ENCODE data around the gene TMEM184B. TPM values are rescaled to one million over a fixed set of nuclear protein-coding genes. Genes with fewer than 3 reads are reported as not detected.

The TMEM184B gene
- total and polyA plus RNA-seq, 10 of the 15 experiments (the other 5 are each of a cell fraction or from before 2014, with no cell fraction given): 0.56 to 22.4 (median 7.9) TPM

DNA sequence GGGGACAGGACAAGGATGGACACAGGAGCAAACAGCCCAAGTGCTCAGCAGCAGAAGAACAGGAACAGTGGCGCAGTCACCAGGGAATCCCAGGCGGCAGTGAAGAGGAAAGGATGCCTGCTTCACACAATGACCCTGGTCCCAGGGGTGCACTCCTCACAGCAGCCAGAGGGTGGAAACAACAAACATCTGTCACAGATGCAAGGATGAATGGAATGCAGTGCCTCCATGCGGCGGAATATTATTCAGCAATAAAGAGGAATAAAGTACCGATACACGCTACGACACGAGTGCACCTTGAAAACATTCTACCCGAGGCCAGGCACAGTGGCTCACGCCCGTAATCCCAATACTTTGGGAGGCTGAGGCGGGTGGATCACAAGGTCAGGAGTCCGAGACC, 31.7 kb upstream of the TMEM184B start:
- no peak overlapping the region for H3K9ac ChIP-seq (ENCODE audit: control insufficient read depth, insufficient read depth, low read length)
- intact Hi-C loops (cut with micrococcal nuclease; ENCODE audit: unreplicated experiment): no loop called here
- H3K4me2 ChIP-seq (ENCODE audit: control insufficient read depth, insufficient read depth): peak overlapping the region; percentile 68

More for the DNA sequence above, 31.7 kb upstream of the TMEM184B start:
- Histone ChIP-seq H3K27ac (ENCODE audit: control insufficient read depth, insufficient read depth) (peak overlapping the region; percentile 54), H4K20me1 (ENCODE audit: control insufficient read depth, insufficient read depth) (no peaks in the 10 kb centered on the region), H3K9me3 (replicated peaks; ENCODE audit: control insufficient read depth, insufficient read depth, low read length) (no peaks in the 10 kb centered on the region), H2AFZ (ENCODE audit: control insufficient read depth, low read depth, low read length) (no peak overlapping the region), H3K4me3 (no peak overlapping the region), H3K4me1 (ENCODE audit: control insufficient read depth, insufficient read depth, low read length) (peaks cover 44% of the 10 kb centered on the region), H3K27me3 (replicated peaks in 1 of 2; ENCODE audit: control insufficient read depth in 2 of 2, insufficient read depth in 2 of 2, low read length in 1 of 2) (no peaks in the 10 kb centered on the region), H3K36me3 (ENCODE audit: control insufficient read depth in 2 of 2, insufficient read depth in 2 of 2, low read length in 1 of 2) (peaks cover 27 to 32% of the 10 kb centered on the region in 2 experiments; a peak in 3 of 4 replicates), H3K79me2 (ENCODE audit: control insufficient read depth, insufficient read depth, low read length) (peaks cover 42% of the 10 kb centered on the region)
- no peak for FAIRE-seq
- no TSS peak for BruUV-seq (replicated peaks)
- TF ChIP-seq, protein P1, sequence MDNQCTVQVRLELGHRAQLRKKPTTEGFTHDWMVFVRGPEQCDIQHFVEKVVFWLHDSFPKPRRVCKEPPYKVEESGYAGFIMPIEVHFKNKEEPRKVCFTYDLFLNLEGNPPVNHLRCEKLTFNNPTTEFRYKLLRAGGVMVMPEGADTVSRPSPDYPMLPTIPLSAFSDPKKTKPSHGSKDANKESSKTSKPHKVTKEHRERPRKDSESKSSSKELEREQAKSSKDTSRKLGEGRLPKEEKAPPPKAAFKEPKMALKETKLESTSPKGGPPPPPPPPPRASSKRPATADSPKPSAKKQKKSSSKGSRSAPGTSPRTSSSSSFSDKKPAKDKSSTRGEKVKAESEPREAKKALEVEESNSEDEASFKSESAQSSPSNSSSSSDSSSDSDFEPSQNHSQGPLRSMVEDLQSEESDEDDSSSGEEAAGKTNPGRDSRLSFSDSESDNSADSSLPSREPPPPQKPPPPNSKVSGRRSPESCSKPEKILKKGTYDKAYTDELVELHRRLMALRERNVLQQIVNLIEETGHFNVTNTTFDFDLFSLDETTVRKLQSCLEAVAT (IDR thresholded peaks at IDR 0.05): no peak
- no peak for TF ChIP-seq GABPA (IDR thresholded peaks at IDR 0.05; ENCODE audit: low read depth)
- TF ChIP-seq CEBPB (IDR thresholded peaks at IDR 0.05; ENCODE audit: borderline replicate concordance in 1 of 2, low read depth in 2 of 2, low read length in 2 of 2): no peak
- TF ChIP-seq YBX1 (IDR thresholded peaks at IDR 0.05): no peak
- TF ChIP-seq MEF2A (IDR thresholded peaks at IDR 0.05; ENCODE audit: insufficient read depth, low read depth, low read length): no peak
- TF ChIP-seq HDAC6 (IDR thresholded peaks at IDR 0.05; ENCODE audit: unreplicated experiment): no peak
- TF ChIP-seq MEF2B (IDR thresholded peaks at IDR 0.05; ENCODE audit: partially characterized antibody, poor library complexity, severe bottlenecking): no peak
- TF ChIP-seq POLR2AphosphoS2 (IDR thresholded peaks at IDR 0.05; ENCODE audit: low read depth, low read length): no peak
- TF ChIP-seq, protein P2, sequence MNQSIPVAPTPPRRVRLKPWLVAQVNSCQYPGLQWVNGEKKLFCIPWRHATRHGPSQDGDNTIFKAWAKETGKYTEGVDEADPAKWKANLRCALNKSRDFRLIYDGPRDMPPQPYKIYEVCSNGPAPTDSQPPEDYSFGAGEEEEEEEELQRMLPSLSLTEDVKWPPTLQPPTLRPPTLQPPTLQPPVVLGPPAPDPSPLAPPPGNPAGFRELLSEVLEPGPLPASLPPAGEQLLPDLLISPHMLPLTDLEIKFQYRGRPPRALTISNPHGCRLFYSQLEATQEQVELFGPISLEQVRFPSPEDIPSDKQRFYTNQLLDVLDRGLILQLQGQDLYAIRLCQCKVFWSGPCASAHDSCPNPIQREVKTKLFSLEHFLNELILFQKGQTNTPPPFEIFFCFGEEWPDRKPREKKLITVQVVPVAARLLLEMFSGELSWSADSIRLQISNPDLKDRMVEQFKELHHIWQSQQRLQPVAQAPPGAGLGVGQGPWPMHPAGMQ (IDR thresholded peaks at IDR 0.05; ENCODE audit: borderline replicate concordance): no peak
- TF ChIP-seq, protein P3, sequence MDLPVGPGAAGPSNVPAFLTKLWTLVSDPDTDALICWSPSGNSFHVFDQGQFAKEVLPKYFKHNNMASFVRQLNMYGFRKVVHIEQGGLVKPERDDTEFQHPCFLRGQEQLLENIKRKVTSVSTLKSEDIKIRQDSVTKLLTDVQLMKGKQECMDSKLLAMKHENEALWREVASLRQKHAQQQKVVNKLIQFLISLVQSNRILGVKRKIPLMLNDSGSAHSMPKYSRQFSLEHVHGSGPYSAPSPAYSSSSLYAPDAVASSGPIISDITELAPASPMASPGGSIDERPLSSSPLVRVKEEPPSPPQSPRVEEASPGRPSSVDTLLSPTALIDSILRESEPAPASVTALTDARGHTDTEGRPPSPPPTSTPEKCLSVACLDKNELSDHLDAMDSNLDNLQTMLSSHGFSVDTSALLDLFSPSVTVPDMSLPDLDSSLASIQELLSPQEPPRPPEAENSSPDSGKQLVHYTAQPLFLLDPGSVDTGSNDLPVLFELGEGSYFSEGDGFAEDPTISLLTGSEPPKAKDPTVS (IDR thresholded peaks at IDR 0.05; ENCODE audit: low read depth, low read length): no peak
- TF ChIP-seq PAX8 (IDR thresholded peaks at IDR 0.05): no peak
- TF ChIP-seq SRF (IDR thresholded peaks at IDR 0.05; ENCODE audit: low read depth in 2 of 2, low read length in 2 of 2): no peak
- ChIA-PET SMC1A (ENCODE audit: uncharacterized antibody, unreplicated experiment) (interaction anchor here (0.6 to 2.1 kb wide), 3 partner anchors 11 to 219 kb away, joined by 3 to 18 read pairs (median 4); no protein-coding TSS in a partner anchor), CTCF (interaction anchor here (2.3 to 2.9 kb wide), 2 partner anchors 44 to 48 kb away, joined by 12 to 14 read pairs; no protein-coding TSS in a partner anchor), POLR2A (interaction anchor here (0.6 kb wide), 4 partner anchors 124 to 556 kb away, joined by 3 to 7 read pairs (median 4); partner anchors contain the start of gene DMC1), RAD21 (ENCODE audit: unreplicated experiment) (interaction anchor here (0.6 to 1.9 kb wide), 3 partner anchors 10 to 394 kb away, joined by 3 to 10 read pairs (median 3); no protein-coding TSS in a partner anchor)
- 92% methylated on average over 13 of the region's 13 CpGs for WGBS (ENCODE audit: insufficient coverage, insufficient replicate concordance, low lambda C conversion rate, missing lambda C conversion rate)
- in situ Hi-C loops (cut with MboI): no loop called here
- DNase-seq (ENCODE audit: low read depth, low spot score): no peak
- no peak for ATAC-seq

Data from GM12878 (cell line).